ENCODE measurements around the gene TTC38.
"Not testable (repeated sequence)": the region's sequence is repeated elsewhere in the genome, so short reads cannot be mapped to it uniquely, and the experiment has no call there.

The TTC38 gene

DNA sequence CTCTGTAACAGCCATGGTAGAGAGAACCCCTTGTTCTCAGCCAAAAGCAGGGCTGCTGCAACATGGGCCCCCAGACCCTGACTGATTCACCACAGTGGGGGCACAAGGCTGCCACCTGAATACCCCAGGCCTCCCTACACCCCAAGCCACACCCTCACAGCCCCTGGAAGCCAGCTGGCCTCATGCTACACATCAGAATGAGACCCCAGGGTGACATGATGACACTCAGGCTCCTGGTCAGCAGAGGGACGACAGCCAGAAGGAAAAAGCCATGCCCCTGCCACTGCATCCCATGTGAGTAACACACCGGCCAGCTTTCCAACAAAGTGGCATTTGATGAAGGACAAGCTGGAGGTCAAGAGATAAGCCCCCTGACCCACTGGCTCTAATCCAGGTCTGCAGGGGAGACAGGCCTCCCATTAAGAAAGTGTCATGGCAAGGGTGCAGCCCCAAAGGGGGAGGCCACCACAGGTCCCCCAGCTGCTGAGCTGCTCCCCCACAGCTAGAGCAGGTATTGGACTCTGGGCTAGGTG is 20.3 kb upstream of the TTC38 start:
- Histone ChIP-seq H3K4me3 (ENCODE audit: low read length) (no peak overlapping the region), H3K36me3 (ENCODE audit: insufficient read depth, low read length) (peaks cover 10% of the 10 kb centered on the region), H3K9me3 (replicated peaks; ENCODE audit: low read length) (no peaks in the 10 kb centered on the region), H3K4me1 (ENCODE audit: control insufficient read depth, insufficient read depth, low read length) (peaks cover 27% of the 10 kb centered on the region), H3K9ac (ENCODE audit: low read depth, low read length) (no peak overlapping the region), H3K27me3 (ENCODE audit: control insufficient read depth, insufficient read depth, low read length) (no peaks in the 10 kb centered on the region), H3K4me2 (ENCODE audit: low read length) (no peak overlapping the region)

DNA sequence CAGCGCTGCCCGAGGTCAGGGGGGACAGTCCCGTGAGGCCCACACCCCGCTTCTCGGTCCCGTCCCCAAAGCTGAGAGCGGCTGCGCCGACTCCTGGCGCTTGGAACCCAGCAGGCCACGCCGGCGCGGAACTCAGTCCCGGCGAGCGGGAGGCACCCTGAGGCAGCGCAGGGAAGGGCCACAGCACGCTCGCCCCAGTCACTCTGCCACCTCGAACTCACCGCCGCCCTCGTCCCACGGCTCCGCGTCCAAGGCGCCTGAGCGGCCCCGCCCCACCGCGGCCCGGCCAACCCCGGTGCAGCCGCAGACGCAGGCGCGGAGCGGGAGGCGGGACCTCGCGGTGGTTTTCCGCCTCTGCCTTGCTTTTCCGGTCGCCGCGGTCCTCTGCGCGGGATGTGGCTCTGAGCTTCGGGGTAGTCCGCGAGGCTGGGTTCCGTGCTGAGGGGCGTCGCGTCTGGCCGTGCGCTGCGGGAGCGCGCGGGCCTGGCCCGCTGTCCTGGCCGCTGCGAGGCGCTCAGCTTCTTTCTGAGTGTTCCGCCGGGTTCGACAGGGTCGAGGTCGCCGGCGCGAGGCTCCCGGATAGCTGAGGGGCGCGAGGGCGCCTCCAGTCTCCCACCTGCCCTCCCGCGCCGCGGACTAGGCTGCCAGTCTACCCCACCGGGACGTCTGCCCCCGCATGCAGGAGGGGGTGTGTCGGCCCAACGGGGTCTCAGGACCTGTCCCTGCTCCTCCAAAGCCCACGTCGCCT is 17.6 kb upstream of the TTC38 start, which contains the start of gene CDPF1:
Gene CDPF1, minus strand, starts transcription at position 259 of the 748 bp plus-strand sequence. CDS start 2,009 bp downstream, outside the sequence.
- Histone ChIP-seq H3K27me3 (ENCODE audit: control insufficient read depth, insufficient read depth, low read length) (no peaks in the 10 kb centered on the region), H3K4me2 (ENCODE audit: low read length) (peak within 1 kb of the TSS; percentile 100), H3K36me3 (ENCODE audit: insufficient read depth, low read length) (peaks cover 6% of the 10 kb centered on the region), H3K4me3 (ENCODE audit: low read length) (peak within 1 kb of the TSS; percentile 87), H3K4me1 (ENCODE audit: control insufficient read depth, insufficient read depth, low read length) (peaks cover 36% of the 10 kb centered on the region), H3K9me3 (replicated peaks; ENCODE audit: low read length) (no peaks in the 10 kb centered on the region), H3K9ac (ENCODE audit: low read depth, low read length) (peak within 1 kb of the TSS; percentile 91)

DNA sequence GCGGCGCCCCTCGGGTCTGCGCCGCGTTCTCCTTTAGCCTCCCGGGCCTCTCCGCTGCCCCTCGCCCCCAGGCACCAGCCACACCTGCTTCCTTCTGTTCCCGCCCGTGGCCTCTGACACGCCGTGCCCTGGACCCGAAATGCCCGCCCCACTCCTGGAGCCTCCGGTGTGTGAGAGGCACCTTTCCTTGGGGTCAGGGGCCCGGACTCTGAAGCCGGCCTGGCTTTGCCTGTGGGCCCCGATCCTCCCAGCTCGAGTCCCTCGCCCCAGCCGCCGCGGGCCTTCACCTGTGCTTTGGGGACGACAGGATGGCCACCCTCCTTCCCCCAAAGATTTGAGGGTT is 17.1 kb upstream of the TTC38 start:
- Histone ChIP-seq H3K4me2 (ENCODE audit: low read length) (peak overlapping the region; percentile 100), H3K9ac (ENCODE audit: low read depth, low read length) (peak overlapping the region; percentile 91), H3K27me3 (ENCODE audit: control insufficient read depth, insufficient read depth, low read length) (no peaks in the 10 kb centered on the region), H3K4me3 (ENCODE audit: low read length) (peak overlapping the region; percentile 87), H3K4me1 (ENCODE audit: control insufficient read depth, insufficient read depth, low read length) (peaks cover 31% of the 10 kb centered on the region), H3K9me3 (replicated peaks; ENCODE audit: low read length) (no peaks in the 10 kb centered on the region), H3K36me3 (ENCODE audit: insufficient read depth, low read length) (peaks cover 6% of the 10 kb centered on the region)

DNA sequence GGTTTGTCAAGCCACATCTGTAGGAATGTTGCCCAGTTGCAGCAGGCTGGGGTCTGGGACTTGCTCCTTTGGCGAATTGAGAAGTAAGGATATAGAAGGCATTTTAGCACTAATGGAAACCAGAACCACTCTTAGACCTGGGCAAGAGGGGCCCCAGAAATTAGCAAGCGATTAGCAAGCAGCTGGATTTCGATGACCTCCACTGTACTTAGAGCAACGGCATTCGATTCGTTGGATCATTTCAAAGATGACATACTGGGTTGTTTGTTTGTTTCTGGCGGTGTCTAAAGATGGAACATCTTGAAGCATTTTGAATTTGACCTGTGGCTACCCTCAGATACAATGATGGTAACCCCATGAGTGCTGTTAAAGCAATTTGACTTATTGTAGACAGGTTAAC is 16.5 kb upstream of the TTC38 start:
- H3K36me3 ChIP-seq (ENCODE audit: insufficient read depth, low read length), result peaks cover 6% of the 10 kb centered on the region
- peak overlapping the region; percentile 87 for H3K4me3 ChIP-seq (ENCODE audit: low read length)
- peak overlapping the region; percentile 100 for H3K4me2 ChIP-seq (ENCODE audit: low read length)
- H3K9me3 ChIP-seq (replicated peaks; ENCODE audit: low read length), result no peaks in the 10 kb centered on the region
- no peaks in the 10 kb centered on the region for H3K27me3 ChIP-seq (ENCODE audit: control insufficient read depth, insufficient read depth, low read length)
- H3K4me1 ChIP-seq (ENCODE audit: control insufficient read depth, insufficient read depth, low read length), result peaks cover 28% of the 10 kb centered on the region
- H3K9ac ChIP-seq (ENCODE audit: low read depth, low read length), result peak overlapping the region; percentile 91

DNA sequence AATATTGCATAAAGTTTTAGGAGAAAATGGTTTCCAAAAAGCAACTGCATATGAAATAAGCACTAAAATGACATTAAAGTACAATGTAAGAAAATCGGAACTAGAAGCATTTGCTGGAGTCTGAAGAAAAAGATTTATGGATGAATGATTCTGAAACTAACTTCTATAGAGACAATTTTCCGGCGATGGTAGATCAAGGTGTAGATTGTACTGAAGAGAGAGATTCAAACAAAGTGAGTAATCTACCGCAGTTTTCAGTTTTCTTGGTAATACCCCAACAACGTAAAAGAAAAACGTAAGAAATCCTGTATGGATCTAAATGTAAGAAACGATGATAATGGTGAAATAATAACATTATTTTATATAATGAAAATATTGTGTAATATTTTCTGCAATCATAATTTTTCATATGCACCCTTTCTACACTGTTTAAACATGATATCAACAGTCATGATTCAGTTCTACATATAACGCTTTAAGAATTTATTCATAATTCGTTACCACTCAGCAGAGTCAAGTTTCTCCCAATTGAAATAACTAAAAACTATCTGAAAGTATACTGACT is 15.9 kb upstream of the TTC38 start:
- H3K9me3 ChIP-seq (replicated peaks; ENCODE audit: low read length), result no peaks in the 10 kb centered on the region
- H3K9ac ChIP-seq (ENCODE audit: low read depth, low read length), result no peak overlapping the region
- no peaks in the 10 kb centered on the region for H3K27me3 ChIP-seq (ENCODE audit: control insufficient read depth, insufficient read depth, low read length)
- no peak overlapping the region for H3K4me3 ChIP-seq (ENCODE audit: low read length)
- no peaks in the 10 kb centered on the region for H3K36me3 ChIP-seq (ENCODE audit: insufficient read depth, low read length)
- no peak overlapping the region for H3K4me2 ChIP-seq (ENCODE audit: low read length)
- peaks cover 28% of the 10 kb centered on the region for H3K4me1 ChIP-seq (ENCODE audit: control insufficient read depth, insufficient read depth, low read length)

DNA sequence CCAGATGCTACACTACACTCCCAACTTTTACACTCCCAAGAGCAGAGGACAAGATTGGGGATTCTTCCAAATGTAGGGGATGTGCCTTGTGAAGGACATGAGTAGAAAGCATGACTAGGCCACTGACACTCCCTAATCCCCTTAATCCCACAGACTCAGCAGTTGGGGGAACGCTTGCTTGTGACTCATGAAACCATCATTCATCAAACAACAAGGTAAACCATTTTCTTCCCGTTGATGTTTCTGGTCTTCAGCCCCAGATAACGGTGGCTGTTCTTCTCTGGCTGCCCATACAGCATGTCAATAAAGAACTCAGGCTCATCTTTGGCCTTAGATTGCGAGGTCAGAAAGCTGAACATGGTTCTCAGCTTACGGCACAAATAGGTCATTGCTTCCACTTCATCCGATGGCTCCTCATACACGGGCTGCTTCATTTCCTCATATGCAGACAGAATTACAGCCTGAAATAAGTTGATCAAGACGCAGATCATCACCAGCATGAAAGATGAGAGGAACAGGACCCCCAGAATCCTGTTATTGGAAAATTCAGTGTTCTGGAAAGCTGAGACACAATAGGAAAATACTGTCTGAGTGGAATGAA is 11.3 kb upstream of the TTC38 start:
- Histone ChIP-seq H3K27me3 (ENCODE audit: control insufficient read depth, insufficient read depth, low read length) (peaks cover 11% of the 10 kb centered on the region), H3K9ac (ENCODE audit: low read depth, low read length) (no peak overlapping the region), H3K9me3 (replicated peaks; ENCODE audit: low read length) (no peaks in the 10 kb centered on the region), H3K36me3 (ENCODE audit: insufficient read depth, low read length) (no peaks in the 10 kb centered on the region), H3K4me3 (ENCODE audit: low read length) (no peak overlapping the region), H3K4me2 (ENCODE audit: low read length) (no peak overlapping the region), H3K4me1 (ENCODE audit: control insufficient read depth, insufficient read depth, low read length) (peaks cover 11% of the 10 kb centered on the region)

DNA sequence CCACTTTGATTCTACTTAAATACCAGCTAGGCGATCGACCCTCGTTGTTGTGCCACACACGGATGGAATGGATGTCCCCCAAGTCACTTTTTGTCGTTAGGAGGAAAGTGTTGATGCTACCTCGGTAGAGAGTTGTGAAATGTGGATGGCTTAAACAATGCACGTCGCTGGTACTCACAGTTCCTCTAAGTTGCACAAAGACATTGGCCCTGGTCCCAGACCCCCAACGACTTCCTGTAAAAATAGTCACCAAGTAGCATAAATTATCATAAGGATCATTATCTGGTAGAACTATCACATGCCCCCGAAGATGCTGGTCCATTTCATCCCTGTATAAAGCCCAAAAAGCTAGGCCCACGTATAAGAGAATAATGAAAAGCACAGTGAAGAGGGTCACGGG is 8.4 kb upstream of the TTC38 start:
- Histone ChIP-seq H3K27me3 (ENCODE audit: control insufficient read depth, insufficient read depth, low read length) (peaks cover 25% of the 10 kb centered on the region), H3K4me2 (ENCODE audit: low read length) (no peak overlapping the region), H3K36me3 (ENCODE audit: insufficient read depth, low read length) (no peaks in the 10 kb centered on the region), H3K4me1 (ENCODE audit: control insufficient read depth, insufficient read depth, low read length) (peaks cover 4% of the 10 kb centered on the region), H3K4me3 (ENCODE audit: low read length) (no peak overlapping the region), H3K9ac (ENCODE audit: low read depth, low read length) (no peak overlapping the region), H3K9me3 (replicated peaks; ENCODE audit: low read length) (no peaks in the 10 kb centered on the region)

DNA sequence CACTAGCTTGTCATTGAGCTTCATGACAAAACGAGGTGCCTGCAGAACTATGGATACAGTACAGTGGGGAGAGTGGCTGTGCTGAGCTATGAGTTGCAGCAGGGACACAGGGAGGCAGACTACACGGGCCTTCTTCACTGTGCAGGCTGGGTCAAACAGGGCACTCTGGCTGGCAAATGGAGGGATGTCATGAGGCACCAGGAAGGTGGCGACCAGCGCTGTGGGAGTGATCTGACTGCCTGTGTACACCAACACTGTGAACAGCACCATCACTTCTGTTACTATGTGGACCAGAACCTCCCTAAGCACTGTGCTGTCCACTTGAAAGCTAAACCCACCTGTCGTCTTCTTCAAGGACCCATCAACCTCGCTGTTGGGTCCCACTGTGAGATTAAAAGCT is 7.8 kb upstream of the TTC38 start:
- peaks cover 25% of the 10 kb centered on the region for H3K27me3 ChIP-seq (ENCODE audit: control insufficient read depth, insufficient read depth, low read length)
- H3K9ac ChIP-seq (ENCODE audit: low read depth, low read length), result no peak overlapping the region
- no peak overlapping the region for H3K4me3 ChIP-seq (ENCODE audit: low read length)
- no peak overlapping the region for H3K4me2 ChIP-seq (ENCODE audit: low read length)
- H3K4me1 ChIP-seq (ENCODE audit: control insufficient read depth, insufficient read depth, low read length), result no peaks in the 10 kb centered on the region
- no peaks in the 10 kb centered on the region for H3K36me3 ChIP-seq (ENCODE audit: insufficient read depth, low read length)
- H3K9me3 ChIP-seq (replicated peaks; ENCODE audit: low read length), result peaks cover 2% of the 10 kb centered on the region

DNA sequence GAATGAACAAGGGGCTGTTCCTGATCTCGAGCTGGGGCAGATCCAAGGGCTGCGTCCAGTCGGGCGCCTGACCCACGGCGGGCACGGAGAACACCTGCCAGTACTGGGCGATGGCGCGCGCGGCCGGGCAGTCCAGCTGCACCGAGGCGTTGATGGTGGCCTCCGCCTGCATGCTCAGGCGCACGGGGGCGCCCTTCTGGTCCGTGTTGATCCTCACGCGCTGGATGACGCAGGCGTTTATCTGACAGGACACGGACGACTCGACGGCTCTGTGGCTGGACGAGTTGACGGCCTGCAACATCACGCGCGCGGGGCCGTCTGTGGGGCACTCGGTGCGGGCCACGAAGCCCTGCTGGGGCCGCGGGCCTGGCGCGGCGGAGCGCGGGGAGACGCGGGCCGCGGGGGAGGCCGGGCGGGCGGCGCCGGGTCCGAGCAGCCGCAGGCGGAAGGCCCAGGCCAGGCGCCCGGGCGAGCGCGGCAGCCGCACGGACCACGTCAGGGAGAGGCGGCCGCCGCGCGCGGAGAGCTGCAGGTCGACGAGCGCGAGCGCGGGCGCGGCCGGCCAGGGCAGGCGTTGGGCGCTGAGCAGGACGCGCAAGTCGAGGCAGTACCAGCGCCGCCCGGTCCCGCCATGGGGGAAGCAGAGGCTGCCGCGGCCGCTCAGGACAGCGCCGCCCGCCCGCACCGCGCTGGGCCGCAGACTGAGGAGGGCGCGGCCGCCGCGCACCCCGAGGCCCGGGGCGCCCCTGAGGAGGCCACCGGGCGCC is 5.2 kb upstream of the TTC38 start:
- H3K36me3 ChIP-seq (ENCODE audit: insufficient read depth, low read length), result no peaks in the 10 kb centered on the region
- peaks cover 25% of the 10 kb centered on the region for H3K27me3 ChIP-seq (ENCODE audit: control insufficient read depth, insufficient read depth, low read length)
- peaks cover 3% of the 10 kb centered on the region for H3K9me3 ChIP-seq (replicated peaks; ENCODE audit: low read length)
- peak overlapping the region; percentile 44 for H3K4me2 ChIP-seq (ENCODE audit: low read length)
- H3K9ac ChIP-seq (ENCODE audit: low read depth, low read length), result no peak overlapping the region
- peak overlapping the region; percentile 34 for H3K4me3 ChIP-seq (ENCODE audit: low read length)
- no peaks in the 10 kb centered on the region for H3K4me1 ChIP-seq (ENCODE audit: control insufficient read depth, insufficient read depth, low read length)

DNA sequence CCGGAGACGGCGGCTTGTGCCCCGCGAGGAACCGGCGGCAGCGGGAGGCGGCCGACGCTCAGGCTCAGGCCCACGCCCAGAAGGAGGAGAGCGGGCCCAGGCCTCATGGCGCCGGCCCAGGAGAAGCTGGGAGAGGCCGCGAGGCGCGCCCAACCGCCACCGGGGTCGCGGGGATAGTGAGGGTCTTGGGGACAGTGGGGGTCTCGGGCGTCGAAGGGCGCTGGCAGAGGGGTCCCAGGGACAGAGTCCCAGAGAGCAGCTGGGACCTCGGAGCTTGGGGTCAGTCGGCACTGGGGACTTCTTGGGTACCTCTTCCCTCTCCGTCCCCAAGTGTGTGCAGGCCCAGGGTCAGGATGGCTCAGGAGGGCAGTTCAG is 4.6 kb upstream of the TTC38 start, which contains the start of gene PKDREJ:
Gene PKDREJ, minus strand, starts transcription at position 128 of the 375 bp plus-strand sequence. Its CDS starts 21 bp downstream, at position 107.
- Histone ChIP-seq H3K4me2 (ENCODE audit: low read length) (peak within 1 kb of the TSS; percentile 44), H3K36me3 (ENCODE audit: insufficient read depth, low read length) (no peaks in the 10 kb centered on the region), H3K4me3 (ENCODE audit: low read length) (peak within 1 kb of the TSS; percentile 34), H3K9me3 (replicated peaks; ENCODE audit: low read length) (peaks cover 3% of the 10 kb centered on the region), H3K27me3 (ENCODE audit: control insufficient read depth, insufficient read depth, low read length) (peaks cover 25% of the 10 kb centered on the region), H3K9ac (ENCODE audit: low read depth, low read length) (no peak within 1 kb of the TSS), H3K4me1 (ENCODE audit: control insufficient read depth, insufficient read depth, low read length) (peaks cover under 1% of the 10 kb centered on the region)

DNA sequence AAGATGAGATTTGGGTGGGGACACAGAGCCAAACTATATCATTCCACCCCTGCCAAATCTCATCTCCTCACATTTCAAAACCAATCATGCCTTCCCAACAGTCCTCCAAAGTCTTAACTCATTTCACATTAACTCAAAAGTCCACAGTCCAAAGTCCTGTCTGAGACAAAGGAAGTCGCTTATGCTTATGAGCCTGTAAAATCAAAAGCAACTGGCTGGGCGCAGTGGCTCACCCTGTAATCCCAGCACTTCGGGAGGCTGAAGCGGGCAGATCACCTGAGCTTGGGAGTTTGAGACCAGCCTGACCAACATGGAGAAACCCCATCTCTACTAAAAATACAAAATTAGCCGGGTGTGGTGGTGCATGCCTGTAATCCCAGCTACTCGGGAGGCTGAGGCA is 3.3 kb upstream of the TTC38 start:
- not testable (repeated sequence) for H3K9me3 ChIP-seq (replicated peaks; ENCODE audit: low read length); H3K4me3 ChIP-seq (ENCODE audit: low read length); H3K4me2 ChIP-seq (ENCODE audit: low read length); H3K36me3 ChIP-seq (ENCODE audit: insufficient read depth, low read length); H3K9ac ChIP-seq (ENCODE audit: low read depth, low read length)
- peaks cover 25% of the 10 kb centered on the region for H3K27me3 ChIP-seq (ENCODE audit: control insufficient read depth, insufficient read depth, low read length)
- peaks cover 11% of the 10 kb centered on the region for H3K4me1 ChIP-seq (ENCODE audit: control insufficient read depth, insufficient read depth, low read length)

Measured in skeletal muscle satellite cell (primary cell).